Measurements from ENCODE around the gene DOLK.

The DOLK gene

GRCh38 chr9:128903871-128904620 lies 43.4 kb downstream of the DOLK start:
- no peak for FAIRE-seq

- no peak for FAIRE-seq
These were observed 44.3 kb downstream of the DOLK start for GRCh38 chr9:128903079-128903461.

- FAIRE-seq, result no peak
These were observed 44.9 kb downstream of the DOLK start for GRCh38 chr9:128902351-128903078.

GRCh38 chr9:128901822-128902221 lies 45.6 kb downstream of the DOLK start:
- FAIRE-seq, result no peak

GRCh38 chr9:128901379-128901778 lies 46.0 kb downstream of the DOLK start:
- no peak for FAIRE-seq

GRCh38 chr9:128899566-128900322 lies 47.7 kb downstream of the DOLK start:
- no peak for FAIRE-seq

- FAIRE-seq, result no peak
These were observed 48.4 kb downstream of the DOLK start for GRCh38 chr9:128898845-128899565.

GRCh38 chr9:128898382-128898781 lies 49.0 kb downstream of the DOLK start:
- FAIRE-seq, result no peak

GRCh38 chr9:128895556-128895955 lies 51.8 kb downstream of the DOLK start:
- no peak for FAIRE-seq

Measured in islet of Langerhans (tissue), 1 donor.